Psoas muscle (tissue), 8 donors: Measurements from ENCODE around the gene SLC26A8. TPM values are rescaled to one million over a fixed set of nuclear protein-coding genes. Genes with fewer than 3 reads are reported as not detected.

Experiments
- ATAC-seq, 4 donors: fragments of 200-7000 bp; cut with Tn5 transposase; one replicate each; pipeline ENCODE4 v1.9.1; 2020; ENCODE audit warnings: moderate library complexity in 3 of 4, mild to moderate bottlenecking in 2 of 4
- DNase-seq, 2 donors: peaks; one replicate each; pipeline ENCODE4 v3.0.0-alpha.2; 2020
- H3K27ac ChIP-seq: fragments of 200-600 bp; one replicate; pipeline ENCODE4 v1.8.0; 2022
- H3K27me3 ChIP-seq, 3 donors: fragments of 200-600 bp in 1 of 3; one replicate each; pipeline versions ENCODE4 v1.6.1 to v1.8.0; 2013 to 2022; ENCODE audit warnings: low read length in 2 of 3, mild to moderate bottlenecking in 2 of 3, moderate library complexity in 1 of 3; ENCODE audit not compliant: insufficient read depth in 3 of 3
- H3K36me3 ChIP-seq, 2 donors: fragments of 200-600 bp in 1 of 2; one replicate each; pipeline versions ENCODE4 v1.6.1 to v1.8.0; 2013 to 2022; ENCODE audit warnings: low read depth in 1 of 2, mild to moderate bottlenecking in 1 of 2, moderate library complexity in 1 of 2; ENCODE audit not compliant: insufficient read depth in 1 of 2
- H3K4me1 ChIP-seq: fragments of 200-600 bp; one replicate; pipeline ENCODE4 v1.8.0; 2022
- H3K4me3 ChIP-seq: fragments of 200-600 bp; one replicate; pipeline ENCODE4 v1.8.0; 2022; ENCODE audit warnings: mild to moderate bottlenecking
- H3K9me3 ChIP-seq: fragments of 200-600 bp; one replicate; pipeline ENCODE4 v1.8.0; 2022
- CTCF ChIP-seq: fragments of 200-600 bp; IDR thresholded peaks from one replicate; pipeline ENCODE4 v1.8.0; 2022; ENCODE audit warnings: antibody characterized with exemption
- WGBS, 3 donors: extraction: QIAGEN DNeasy Blood & Tissue Kit; methylation state at CpG; one replicate each; pipeline versions ENCODE4 v1.1.6 to v1.1.7; 2013; 5-methylcytosine and 5-hydroxymethylcytosine counted together
- intact Hi-C, 2 donors: fragments of 100-400 bp; cut with DNase I; formaldehyde crosslinking; loops; one replicate each; pipeline versions ENCODE4 v1.11.0 to v1.14.2; 2022
- polyA plus RNA-seq, 3 donors: library from polyadenylated mRNA; stranded (reverse); fragments of 200-250 nt; gene quantifications; one replicate each; pipeline ENCODE4 v1.2.3, GENCODE V29; 2013
- total RNA-seq, 4 donors: library from RNA; stranded (reverse); fragmentation: NEBNext Ultra II Directional in 2 of 4; extraction: Animal tissue kit (Norgen Biotek cat#: 25700) in 2 of 4; gene quantifications; one replicate each; pipeline versions ENCODE4 v1.2.1 to v1.2.4, GENCODE V29; 2021 to 2023
- donor health status: healthy with polysubstance abuse.
- donor health status: DM: no; HTN: no; CAD: no; lungs with moderate emphysema.
- donor health status: Bipolar disorder and iron deficiency.
- donor health status: healthy.
- donor health status: DM: yes; HTN: yes; CAD: no.
- donor health status: DM: no; HTN: no; CAD: no.
- donor health status: DM: no; HTN: no; CAD: no.
- donor health status: DM: yes; HTN: yes; CAD: no.

SLC26A8 gene
- total and polyA plus RNA-seq, 7 donors = 0.04 to 0.15 TPM; not detected in 5

GRCh38 chr6:36050305-36050704 lies 25.9 kb upstream of the SLC26A8 start:
- WGBS, 3 donors = 62 to 80% (median 71%) methylated on average over 1 of the region's 1 CpG
- Histone ChIP-seq H3K27ac (no peak overlapping the region), H3K27me3 (no peaks in the 10 kb centered on the region), H3K4me3 (no peak overlapping the region), H3K4me1 (peaks cover 23% of the 10 kb centered on the region), H3K9me3 (no peaks in the 10 kb centered on the region), H3K36me3 (peaks cover 0 to 21% of the 10 kb centered on the region in 2 donors)
- intact Hi-C loops = no loop called here
- no peak for TF ChIP-seq CTCF
- no peak for ATAC-seq
- no peak for DNase-seq

GRCh38 chr6:36049582-36049981 lies 25.1 kb upstream of the SLC26A8 start:
- Histone ChIP-seq H3K27me3 (no peaks in the 10 kb centered on the region), H3K4me3 (no peak overlapping the region), H3K9me3 (no peaks in the 10 kb centered on the region), H3K27ac (no peak overlapping the region), H3K36me3 (peaks cover 0 to 21% of the 10 kb centered on the region in 2 donors), H3K4me1 (peaks cover 17% of the 10 kb centered on the region)
- no peak for ATAC-seq
- no peak for TF ChIP-seq CTCF
- no peak for DNase-seq
- intact Hi-C loops = no loop called here
- WGBS, 3 donors = 93 to 98% (median 97%) methylated on average over 2 of the region's 2 CpGs

GRCh38 chr6:36042618-36043260 lies 18.3 kb upstream of the SLC26A8 start:
- ATAC-seq = no peak
- DNase-seq = no peak
- no peaks in the 10 kb centered on the region for H3K9me3 ChIP-seq
- H3K4me3 ChIP-seq = no peak overlapping the region
- no peak for TF ChIP-seq CTCF
- H3K27ac ChIP-seq = no peak overlapping the region
- no peaks in the 10 kb centered on the region for H3K27me3 ChIP-seq
- H3K36me3 ChIP-seq = no peaks in the 10 kb centered on the region
- WGBS, 3 donors = 90 to 95% (median 93%) methylated on average over 12 of the region's 12 CpGs
- H3K4me1 ChIP-seq = peaks cover 41% of the 10 kb centered on the region
- intact Hi-C loops = no loop called here

GRCh38 chr6:36040958-36041357 lies 16.5 kb upstream of the SLC26A8 start:
- Histone ChIP-seq H3K27ac (no peak overlapping the region), H3K4me1 (peaks cover 50% of the 10 kb centered on the region), H3K36me3 (no peaks in the 10 kb centered on the region), H3K27me3 (no peaks in the 10 kb centered on the region), H3K9me3 (no peaks in the 10 kb centered on the region), H3K4me3 (no peak overlapping the region)
- ATAC-seq = no peak
- intact Hi-C loops = no loop called here
- TF ChIP-seq CTCF = no peak
- DNase-seq = no peak

GRCh38 chr6:36039112-36039511 lies 14.7 kb upstream of the SLC26A8 start:
- Histone ChIP-seq H3K27me3 (no peaks in the 10 kb centered on the region), H3K36me3 (no peaks in the 10 kb centered on the region), H3K4me1 (peaks cover 66% of the 10 kb centered on the region), H3K9me3 (no peaks in the 10 kb centered on the region), H3K4me3 (no peak overlapping the region), H3K27ac (no peak overlapping the region)
- intact Hi-C loops = no loop called here
- ATAC-seq (no peak), DNase-seq (no peak)
- TF ChIP-seq CTCF = no peak
